ENCODE results near the gene PRSS33.

Gene PRSS33

DNA sequence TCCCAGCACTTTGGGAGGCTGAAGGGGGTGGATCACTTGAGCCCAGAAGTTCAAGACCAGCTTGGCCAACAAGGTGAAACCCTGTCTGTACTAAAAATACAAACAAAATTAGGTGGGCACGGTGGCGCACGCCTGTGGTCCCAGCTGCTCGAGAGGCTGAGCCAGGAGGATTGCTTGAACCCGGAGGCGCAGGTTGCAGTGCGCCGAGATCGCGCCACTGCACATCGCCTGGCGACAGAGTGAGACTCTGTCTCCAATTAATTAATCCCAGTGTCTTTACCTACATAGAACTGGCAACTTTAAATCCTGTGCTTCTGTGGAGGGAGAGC lies 8.8 kb downstream of the PRSS33 start:
- no peak for DNase-seq (ENCODE audit: low spot score)
- in situ Hi-C loops (cut with MboI; ENCODE audit: low sequenced_read_pairs, unreplicated experiment) = no loop called here
- TF ChIP-seq, protein P1, sequence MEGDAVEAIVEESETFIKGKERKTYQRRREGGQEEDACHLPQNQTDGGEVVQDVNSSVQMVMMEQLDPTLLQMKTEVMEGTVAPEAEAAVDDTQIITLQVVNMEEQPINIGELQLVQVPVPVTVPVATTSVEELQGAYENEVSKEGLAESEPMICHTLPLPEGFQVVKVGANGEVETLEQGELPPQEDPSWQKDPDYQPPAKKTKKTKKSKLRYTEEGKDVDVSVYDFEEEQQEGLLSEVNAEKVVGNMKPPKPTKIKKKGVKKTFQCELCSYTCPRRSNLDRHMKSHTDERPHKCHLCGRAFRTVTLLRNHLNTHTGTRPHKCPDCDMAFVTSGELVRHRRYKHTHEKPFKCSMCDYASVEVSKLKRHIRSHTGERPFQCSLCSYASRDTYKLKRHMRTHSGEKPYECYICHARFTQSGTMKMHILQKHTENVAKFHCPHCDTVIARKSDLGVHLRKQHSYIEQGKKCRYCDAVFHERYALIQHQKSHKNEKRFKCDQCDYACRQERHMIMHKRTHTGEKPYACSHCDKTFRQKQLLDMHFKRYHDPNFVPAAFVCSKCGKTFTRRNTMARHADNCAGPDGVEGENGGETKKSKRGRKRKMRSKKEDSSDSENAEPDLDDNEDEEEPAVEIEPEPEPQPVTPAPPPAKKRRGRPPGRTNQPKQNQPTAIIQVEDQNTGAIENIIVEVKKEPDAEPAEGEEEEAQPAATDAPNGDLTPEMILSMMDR (IDR thresholded peaks at IDR 0.05; ENCODE audit: borderline replicate concordance, control extremely low read depth, extremely low read depth, insufficient read depth, missing control alignments) = no peak

DNA sequence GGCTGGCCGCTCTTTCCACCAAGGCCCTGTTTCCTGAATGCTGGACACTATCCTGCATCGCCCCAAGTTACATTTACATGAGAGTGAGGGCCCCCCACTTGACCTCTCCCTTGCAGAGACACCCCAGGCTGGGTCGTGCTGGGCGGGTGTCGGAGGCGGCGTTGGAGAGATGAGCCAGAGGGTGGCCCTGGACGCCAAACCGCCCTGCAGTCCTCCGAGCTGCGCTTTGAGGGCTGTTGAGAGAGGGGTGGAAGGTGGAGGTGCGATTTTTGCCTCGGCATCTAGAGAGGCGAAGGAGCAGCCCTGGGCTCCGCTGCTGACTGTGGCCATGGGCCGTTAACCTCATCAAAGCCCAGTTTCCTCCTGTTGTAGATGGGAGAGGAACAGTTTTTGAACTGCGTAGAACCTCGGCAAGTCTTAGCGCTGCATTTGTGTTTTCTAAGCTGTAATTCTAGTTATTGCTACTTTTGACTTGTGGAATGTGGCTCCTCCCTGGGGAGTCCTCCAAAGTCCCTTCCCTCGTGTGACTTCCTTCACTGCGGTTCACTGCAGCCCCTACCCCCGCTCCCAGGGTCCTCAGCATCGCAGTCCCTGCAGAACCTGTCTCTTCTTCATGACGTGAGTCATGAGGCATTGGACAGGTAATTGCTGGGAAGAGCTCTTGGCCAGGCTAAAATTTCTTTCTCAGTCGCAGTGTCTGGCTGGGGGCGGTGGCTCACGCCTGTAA lies 9.3 kb downstream of the PRSS33 start:
- in situ Hi-C loops (cut with MboI; ENCODE audit: low sequenced_read_pairs, unreplicated experiment) = no loop called here
- TF ChIP-seq, protein P1 (IDR thresholded peaks at IDR 0.05; ENCODE audit: borderline replicate concordance, control extremely low read depth, extremely low read depth, insufficient read depth, missing control alignments) = no peak
- no peak for DNase-seq (ENCODE audit: low spot score)

DNA sequence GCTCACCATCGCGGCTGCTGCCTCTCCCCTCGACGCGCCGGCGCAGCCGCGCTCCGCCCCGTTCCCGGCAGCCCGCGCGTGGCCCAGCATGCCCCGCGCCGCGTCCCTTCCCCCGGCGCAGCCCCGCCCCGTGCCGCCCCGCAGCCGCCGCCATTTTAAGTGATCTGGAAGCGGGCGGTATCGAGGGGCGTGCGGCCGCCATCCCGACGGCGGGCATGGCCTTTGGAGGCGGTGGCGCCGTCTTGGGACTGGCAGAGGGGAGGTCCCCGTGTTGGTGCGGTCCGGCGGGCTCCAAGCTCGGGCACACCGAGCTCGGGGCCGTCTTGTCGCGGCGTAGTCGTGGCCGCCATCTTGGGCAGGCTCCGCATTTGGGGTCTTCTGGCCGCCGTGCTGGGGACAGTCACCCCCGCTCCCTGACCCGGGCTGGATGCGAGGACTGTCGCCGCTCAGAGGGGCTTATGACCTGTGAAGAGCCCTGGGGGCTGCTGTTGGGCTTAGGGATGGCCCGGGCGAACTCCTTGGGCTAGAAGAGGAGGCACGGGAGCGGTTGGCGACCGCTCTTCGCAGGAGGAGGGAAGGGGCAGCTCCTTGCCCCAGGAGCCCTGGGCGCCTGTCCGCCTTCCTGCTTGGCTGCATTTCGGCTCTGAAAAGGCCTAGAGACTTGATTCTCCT lies 10.0 kb downstream of the PRSS33 start, which contains the start of gene ELOB:
Gene ELOB, minus strand, starts transcription at position 50 of the 672 bp plus-strand sequence. Its CDS starts 41 bp downstream, at position 9.
- peak; percentile 99 for DNase-seq (ENCODE audit: low spot score)
- in situ Hi-C loops (cut with MboI; ENCODE audit: low sequenced_read_pairs, unreplicated experiment) = no loop called here
- TF ChIP-seq, protein P1 (IDR thresholded peaks at IDR 0.05; ENCODE audit: borderline replicate concordance, control extremely low read depth, extremely low read depth, insufficient read depth, missing control alignments) = no peak

DNA sequence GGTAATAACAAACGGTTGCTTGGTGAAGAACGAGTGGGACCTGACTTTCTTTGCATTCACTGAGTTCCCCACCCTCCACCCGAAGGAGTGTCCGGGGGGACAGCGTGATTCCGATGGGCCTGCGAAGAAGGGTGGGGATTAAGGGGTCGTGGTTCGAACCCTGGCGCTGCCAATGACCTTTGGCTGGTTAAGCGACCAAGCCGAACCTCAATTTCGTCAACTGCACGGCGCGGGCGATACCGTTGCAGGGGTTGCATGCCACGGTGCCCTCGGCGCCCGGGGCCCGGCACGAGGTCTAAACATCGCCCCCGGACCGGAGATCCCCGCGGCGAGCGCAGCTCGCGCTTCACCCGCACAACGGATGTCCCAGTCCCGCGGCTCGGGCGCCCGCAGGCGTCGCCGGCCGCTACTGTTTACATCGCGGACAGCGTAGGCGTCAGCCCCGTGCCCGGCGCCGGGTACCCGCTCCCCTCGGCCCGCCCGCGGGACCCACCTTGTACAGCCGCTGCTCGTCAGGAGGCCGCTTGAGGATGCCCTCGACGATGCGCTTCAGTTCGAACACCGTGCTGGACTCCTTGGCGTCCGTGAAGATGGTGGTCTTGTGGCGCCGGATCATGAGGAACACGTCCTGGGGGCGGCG lies 10.7 kb downstream of the PRSS33 start:
- TF ChIP-seq, protein P1 (IDR thresholded peaks at IDR 0.05; ENCODE audit: borderline replicate concordance, control extremely low read depth, extremely low read depth, insufficient read depth, missing control alignments) = no peak
- in situ Hi-C loops (cut with MboI; ENCODE audit: low sequenced_read_pairs, unreplicated experiment) = no loop called here
- DNase-seq (ENCODE audit: low spot score) = peak; percentile 67

DNA sequence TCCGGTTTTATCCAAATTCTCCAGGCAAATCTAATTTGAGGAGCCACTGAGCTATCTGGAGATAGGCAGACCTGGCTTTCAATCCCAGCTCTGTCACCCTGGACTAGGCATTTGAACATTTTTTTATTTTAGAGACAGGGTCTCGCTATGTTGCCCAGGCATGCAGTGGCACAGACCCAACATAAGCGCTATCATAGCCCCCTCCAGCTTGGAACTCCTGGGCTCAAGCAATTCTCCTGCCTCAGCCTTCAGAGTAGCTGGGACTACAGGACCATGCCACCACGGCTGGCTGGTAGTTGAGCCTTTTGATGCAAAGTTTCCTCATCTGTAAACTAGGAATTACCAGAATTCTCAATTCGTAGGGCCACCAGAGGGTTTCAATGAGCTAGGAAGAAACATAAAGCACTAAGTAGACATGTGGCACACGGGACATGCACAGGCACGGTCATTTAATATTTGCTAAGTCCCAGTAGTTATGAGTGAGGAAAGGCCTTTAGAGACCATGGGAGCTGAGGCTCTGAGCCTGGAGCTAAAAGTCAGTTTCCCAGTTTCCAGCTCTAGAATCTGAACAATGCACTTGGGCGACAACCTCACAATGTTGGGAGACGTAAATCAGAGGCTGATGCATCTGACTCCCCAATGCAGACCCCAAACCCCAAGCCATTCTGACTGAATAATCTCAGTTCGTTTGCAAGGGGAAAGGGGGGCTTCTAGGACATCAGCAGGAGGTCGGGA lies 11.4 kb downstream of the PRSS33 start:
- in situ Hi-C loops (cut with MboI; ENCODE audit: low sequenced_read_pairs, unreplicated experiment) = no loop called here
- TF ChIP-seq, protein P1 (IDR thresholded peaks at IDR 0.05; ENCODE audit: borderline replicate concordance, control extremely low read depth, extremely low read depth, insufficient read depth, missing control alignments) = no peak
- no peak for DNase-seq (ENCODE audit: low spot score)

DNA sequence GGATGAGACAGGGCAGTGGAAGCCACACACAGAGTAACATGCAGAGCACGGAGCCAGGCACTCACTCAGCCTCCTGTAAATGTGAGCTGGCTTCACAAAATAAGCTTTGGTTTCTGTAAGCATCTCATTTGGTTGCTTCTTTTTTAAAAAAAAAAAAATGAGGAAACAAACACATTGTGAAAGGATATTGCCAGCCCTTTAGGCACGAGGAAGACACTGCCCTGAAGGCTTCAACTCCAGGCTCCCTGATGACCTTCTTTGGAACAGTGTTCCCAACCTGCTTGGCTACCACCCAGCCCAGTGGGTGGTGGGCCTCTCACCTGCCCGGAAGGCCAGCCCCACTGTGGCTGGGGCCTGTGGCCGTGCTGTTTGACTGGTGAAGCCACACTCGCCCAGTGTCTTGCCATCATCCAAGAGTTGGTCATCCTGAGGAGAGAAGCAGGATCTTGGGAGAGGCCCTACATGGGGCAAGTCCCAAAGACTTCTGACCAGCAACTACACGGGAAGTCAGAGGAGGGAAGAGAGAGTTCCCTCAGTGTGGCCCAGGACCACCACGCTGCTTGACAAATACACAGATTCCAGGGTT lies 12.1 kb downstream of the PRSS33 start:
- in situ Hi-C loops (cut with MboI; ENCODE audit: low sequenced_read_pairs, unreplicated experiment) = no loop called here
- TF ChIP-seq, protein P1 (IDR thresholded peaks at IDR 0.05; ENCODE audit: borderline replicate concordance, control extremely low read depth, extremely low read depth, insufficient read depth, missing control alignments) = no peak
- DNase-seq (ENCODE audit: low spot score) = no peak

Measured in GM13976 (cell line).